HG03439 (cell line): ENCODE results near the gene LPAR6.

Experiments used
- ATAC-seq: cut with Tn5 transposase; IDR thresholded peaks from one replicate; pipeline ENCODE4 v1.9.1; 2021; ENCODE audit warnings: mild to moderate bottlenecking, moderate library complexity; ENCODE audit not compliant: unreplicated experiment

LPAR6 gene

DNA sequence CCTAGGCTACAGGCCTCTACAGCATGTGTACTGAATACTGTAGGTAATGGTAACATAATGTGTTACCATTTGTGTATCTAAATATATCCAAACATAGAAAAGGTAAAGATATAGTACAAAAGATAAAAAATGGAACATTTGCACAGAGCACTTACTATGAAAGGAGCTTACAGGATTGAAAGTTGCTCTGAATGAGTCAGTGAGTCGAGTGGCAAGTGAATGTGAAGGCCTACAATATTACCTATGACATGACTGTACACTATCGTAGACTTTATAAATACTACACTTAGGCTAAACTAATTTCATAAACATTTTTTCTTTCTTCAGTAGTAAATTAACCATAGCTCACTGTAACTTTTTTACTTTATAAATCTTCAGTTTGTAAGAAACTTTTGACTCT is 35.1 kb downstream of the LPAR6 start:
- no peak for ATAC-seq

DNA sequence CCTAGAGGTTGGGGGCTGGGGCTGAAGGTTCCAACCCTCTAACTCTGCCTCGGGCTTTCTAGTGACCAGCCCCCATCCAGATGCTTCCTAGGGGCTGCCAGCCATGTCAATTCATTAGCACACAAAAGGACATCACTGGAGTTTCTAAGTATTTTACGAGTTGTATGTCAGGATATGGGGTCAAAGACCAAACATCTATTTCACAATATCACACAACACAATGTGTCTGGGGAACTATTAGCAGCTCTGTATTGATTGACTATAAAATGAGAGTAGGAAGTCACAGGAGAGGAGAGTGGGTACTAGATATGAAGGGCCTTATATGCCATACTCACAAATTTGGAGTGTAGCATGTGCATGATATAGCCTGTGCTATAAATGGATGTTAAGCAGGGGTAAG is 42.1 kb downstream of the LPAR6 start:
- no peak for ATAC-seq

DNA sequence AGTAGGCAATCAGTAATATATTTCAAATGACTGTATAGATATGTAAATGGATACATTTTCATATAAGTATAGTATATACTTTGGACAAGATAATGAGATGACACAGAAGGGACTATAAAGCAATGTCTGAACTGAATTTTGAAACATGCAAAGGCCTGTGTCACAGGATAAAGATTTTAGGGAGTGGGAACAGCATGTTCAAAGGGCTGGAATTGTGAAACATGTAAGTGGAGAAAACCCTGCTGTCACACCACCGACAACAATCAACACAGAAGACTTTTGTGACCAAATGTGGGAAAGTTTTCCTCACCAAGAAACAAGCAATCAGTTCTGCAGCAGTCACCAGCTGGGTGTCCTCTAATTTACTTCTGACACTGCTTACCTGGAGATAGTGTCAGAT is 42.9 kb downstream of the LPAR6 start:
- no peak for ATAC-seq
